ENCODE measurements around the gene NR1H4.

Gene NR1H4

GRCh38 chr12:100437038-100437841 is 36.4 kb upstream of the NR1H4 start:
- H3K4me3 ChIP-seq (ENCODE audit: low read length), result no peak overlapping the region
- DNase-seq (ENCODE audit: low read depth), result no peak
- TF ChIP-seq CTCF (IDR thresholded peaks at IDR 0.05; ENCODE audit: insufficient read depth, low read depth, low read length, missing control alignments), result no peak

GRCh38 chr12:100439797-100440196 is 33.9 kb upstream of the NR1H4 start:
- no peak overlapping the region for H3K4me3 ChIP-seq (ENCODE audit: low read length)
- TF ChIP-seq CTCF (IDR thresholded peaks at IDR 0.05; ENCODE audit: insufficient read depth, low read depth, low read length, missing control alignments), result no peak
- DNase-seq (ENCODE audit: low read depth), result no peak

GRCh38 chr12:100442403-100442802 is 31.3 kb upstream of the NR1H4 start:
- TF ChIP-seq CTCF (IDR thresholded peaks at IDR 0.05; ENCODE audit: insufficient read depth, low read depth, low read length, missing control alignments), result no peak
- no peak overlapping the region for H3K4me3 ChIP-seq (ENCODE audit: low read length)

GRCh38 chr12:100443434-100443833 is 30.2 kb upstream of the NR1H4 start:
- no peak overlapping the region for H3K4me3 ChIP-seq (ENCODE audit: low read length)
- no peak for DNase-seq (ENCODE audit: low read depth)
- no peak for TF ChIP-seq CTCF (IDR thresholded peaks at IDR 0.05; ENCODE audit: insufficient read depth, low read depth, low read length, missing control alignments)

More at GRCh38 chr12:100442403-100442802, 31.3 kb upstream of the NR1H4 start:
- DNase-seq (ENCODE audit: low read depth), result no peak

GRCh38 chr12:100445081-100445481 is 28.6 kb upstream of the NR1H4 start:
- H3K4me3 ChIP-seq (ENCODE audit: low read length), result no peak overlapping the region
- no peak for TF ChIP-seq CTCF (IDR thresholded peaks at IDR 0.05; ENCODE audit: insufficient read depth, low read depth, low read length, missing control alignments)
- DNase-seq (ENCODE audit: low read depth), result no peak

GRCh38 chr12:100447381-100447780 is 26.3 kb upstream of the NR1H4 start:
- no peak for TF ChIP-seq CTCF (IDR thresholded peaks at IDR 0.05; ENCODE audit: insufficient read depth, low read depth, low read length, missing control alignments)
- no peak overlapping the region for H3K4me3 ChIP-seq (ENCODE audit: low read length)
- DNase-seq (ENCODE audit: low read depth), result no peak

GRCh38 chr12:100448656-100449055 is 25.0 kb upstream of the NR1H4 start:
- no peak overlapping the region for H3K4me3 ChIP-seq (ENCODE audit: low read length)
- TF ChIP-seq CTCF (IDR thresholded peaks at IDR 0.05; ENCODE audit: insufficient read depth, low read depth, low read length, missing control alignments), result no peak
- DNase-seq (ENCODE audit: low read depth), result no peak
